Mammary microvascular endothelial cell (primary cell): ENCODE data around the gene FAM185A. TPM values are rescaled to one million over a fixed set of nuclear protein-coding genes. Genes with fewer than 3 reads are reported as not detected.

Experiments
- total RNA-seq: library from RNA; depleted of rRNA; stranded (reverse); fragments of >200 nt; gene quantifications from 2 replicates; pipeline ENCODE4 v1.2.3, GENCODE V29; 2015

FAM185A gene
- 11.5 and 12.5 TPM in 2 replicates for total RNA-seq

GRCh38 chr7:102748605-102749444, at the start of gene FAM185A:
FAM185A (plus strand) TSS chr7:102748999; CDS start chr7:102749208, 209 bp downstream.

Other genes with a start within 250 kb of the FAM185A start
- gene RASA4B, start 231.2 kb upstream of the FAM185A start, total RNA-seq = 3.3 and 4.6 TPM in 2 replicates
- 0.67 and 1.6 TPM in 2 replicates for gene UPK3BL2, start 205.3 kb upstream of the FAM185A start, total RNA-seq
- not detected in 2 replicates for gene SPDYE2, start 197.8 kb upstream of the FAM185A start, total RNA-seq
- 12.4 and 16.2 TPM in 2 replicates for gene POLR2J3, start 176.4 kb upstream of the FAM185A start, total RNA-seq
- 13.1 and 13.3 TPM in 2 replicates for gene RASA4, start 132.2 kb upstream of the FAM185A start, total RNA-seq
- gene UPK3BL1, start 106.2 kb upstream of the FAM185A start, total RNA-seq = 6.1 and 9.5 TPM in 2 replicates
- not detected in 2 replicates for gene SPDYE2B, start 98.7 kb upstream of the FAM185A start, total RNA-seq
- gene POLR2J2, start 77.3 kb upstream of the FAM185A start, total RNA-seq = not detected in 2 replicates
- 2.1 and 3.3 TPM in 2 replicates for gene LRRC17, start 164.0 kb downstream of the FAM185A start, total RNA-seq